Breast epithelium (tissue), 4 donors: ENCODE measurements around the gene ACTRT2. TPM values are rescaled to one million over a fixed set of nuclear protein-coding genes. Genes with fewer than 3 reads are reported as not detected.
A peak's percentile ranks its signal among the peaks of the same experiment; 100 is the strongest.

Experiments
- DNase-seq, 2 donors: peaks; one replicate each; pipeline ENCODE4 v3.0.0-alpha.2; 2019; ENCODE audit warnings: low spot score in 2 of 2
- H3K27ac ChIP-seq, 2 donors: fragments of 200-600 bp; sonication (generic) in 1 of 2; one replicate each; pipeline ENCODE4 v1.5.1; 2016 to 2019; ENCODE audit warnings: mild to moderate bottlenecking in 1 of 2
- H3K27me3 ChIP-seq, 2 donors: fragments of 200-600 bp; sonication (generic) in 1 of 2; one replicate each; pipeline versions ENCODE4 v1.5.1 to v1.6.0; 2017 to 2019; ENCODE audit warnings: control low read depth in 1 of 2, mild to moderate bottlenecking in 1 of 2
- H3K36me3 ChIP-seq: fragments of 200-600 bp; one replicate; pipeline ENCODE4 v1.5.1; 2019
- H3K4me1 ChIP-seq, 2 donors: fragments of 200-600 bp; sonication (generic); one replicate each; pipeline ENCODE4 v1.5.1; 2016 to 2019; ENCODE audit warnings: control low read depth in 1 of 2
- H3K4me3 ChIP-seq, 3 donors: fragments of 200-600 bp; sonication (generic); 1 replicate in 2 of 3; 2 replicates in 1 of 3; pipeline ENCODE4 v1.5.1; 2016 to 2019; ENCODE audit warnings: mild to moderate bottlenecking in 3 of 3, moderate library complexity in 2 of 3
- H3K9me3 ChIP-seq, 2 donors: fragments of 200-600 bp; sonication (generic) in 1 of 2; one replicate each; pipeline ENCODE4 v1.5.1; 2016 to 2019; ENCODE audit warnings: control low read depth in 1 of 2
- POLR2A ChIP-seq: fragments of 450-650 bp; IDR thresholded peaks from one replicate; pipeline ENCODE4 v1.6.1; 2016; ENCODE audit warnings: antibody characterized with exemption, mild to moderate bottlenecking, moderate library complexity
- POLR2AphosphoS5 ChIP-seq, 3 donors: sonication (generic); formaldehyde crosslinking; IDR thresholded peaks; one replicate each; pipeline ENCODE4 v1.6.1; 2017; ENCODE audit warnings: antibody characterized with exemption in 3 of 3
- intact Hi-C: fragments of 100-400 bp; cut with DNase I; formaldehyde crosslinking; loops from one replicate; pipeline ENCODE4 v1.15.1; 2023; ENCODE audit warnings: low total_unique reads
- total RNA-seq, 3 donors: library from RNA; depleted of rRNA; stranded (reverse); fragments of >200 nt; gene quantifications; one replicate each; pipeline ENCODE4 v1.1.0, GENCODE V29; 2016
- TF ChIP-seq, protein P1 (sequence below), 3 donors: fragments of 450-650 bp; IDR thresholded peaks; one replicate each; pipeline ENCODE4 v1.5.1; 2016 to 2017; ENCODE audit warnings: antibody characterized with exemption in 3 of 3, mild to moderate bottlenecking in 3 of 3, moderate library complexity in 3 of 3

The ACTRT2 gene
- total RNA-seq = not detected

DNA sequence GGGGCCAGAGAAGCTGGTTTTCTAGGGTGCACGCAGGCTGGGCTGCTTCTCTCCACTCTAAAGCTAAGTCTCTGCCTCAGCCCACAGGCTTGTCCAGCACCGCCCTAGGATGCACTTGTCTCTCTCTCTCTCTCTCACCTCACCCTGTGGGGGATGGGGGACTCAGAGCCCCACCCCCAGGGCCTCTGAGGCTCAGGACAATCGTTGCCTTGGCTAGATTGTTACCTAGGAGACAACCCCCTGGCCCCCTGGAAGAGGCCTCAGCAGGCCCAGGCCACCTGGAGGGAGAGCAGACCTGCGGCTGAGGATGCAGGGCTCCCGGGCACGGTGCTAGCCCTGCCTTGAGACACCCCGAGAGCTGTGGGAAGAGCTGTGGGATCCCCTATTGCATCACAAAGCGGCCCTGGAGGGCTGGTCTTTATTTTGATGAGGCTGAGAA is at the start of gene ACTRT2:
Gene ACTRT2 (plus strand): TSS at position 235 of the 439 bp plus-strand sequence. CDS start 220 bp downstream, outside the sequence.
- peak in 1 of 2 donors; percentile 30 for DNase-seq
- intact Hi-C loops = no loop called here
- H3K4me3 ChIP-seq = no peak within 1 kb of the TSS
- H3K27ac ChIP-seq = no peak within 1 kb of the TSS
- TF ChIP-seq, protein P1, sequence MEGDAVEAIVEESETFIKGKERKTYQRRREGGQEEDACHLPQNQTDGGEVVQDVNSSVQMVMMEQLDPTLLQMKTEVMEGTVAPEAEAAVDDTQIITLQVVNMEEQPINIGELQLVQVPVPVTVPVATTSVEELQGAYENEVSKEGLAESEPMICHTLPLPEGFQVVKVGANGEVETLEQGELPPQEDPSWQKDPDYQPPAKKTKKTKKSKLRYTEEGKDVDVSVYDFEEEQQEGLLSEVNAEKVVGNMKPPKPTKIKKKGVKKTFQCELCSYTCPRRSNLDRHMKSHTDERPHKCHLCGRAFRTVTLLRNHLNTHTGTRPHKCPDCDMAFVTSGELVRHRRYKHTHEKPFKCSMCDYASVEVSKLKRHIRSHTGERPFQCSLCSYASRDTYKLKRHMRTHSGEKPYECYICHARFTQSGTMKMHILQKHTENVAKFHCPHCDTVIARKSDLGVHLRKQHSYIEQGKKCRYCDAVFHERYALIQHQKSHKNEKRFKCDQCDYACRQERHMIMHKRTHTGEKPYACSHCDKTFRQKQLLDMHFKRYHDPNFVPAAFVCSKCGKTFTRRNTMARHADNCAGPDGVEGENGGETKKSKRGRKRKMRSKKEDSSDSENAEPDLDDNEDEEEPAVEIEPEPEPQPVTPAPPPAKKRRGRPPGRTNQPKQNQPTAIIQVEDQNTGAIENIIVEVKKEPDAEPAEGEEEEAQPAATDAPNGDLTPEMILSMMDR (IDR thresholded peaks at IDR 0.05) = no peak
- TF ChIP-seq POLR2A = no peak
- no peak for TF ChIP-seq POLR2AphosphoS5 (IDR thresholded peaks at IDR 0.05)
- peaks cover 0 to 3% of the 10 kb centered on the region in 2 donors for H3K9me3 ChIP-seq
- peaks cover 0 to 43% of the 10 kb centered on the region in 2 donors for H3K27me3 ChIP-seq
- H3K4me1 ChIP-seq = no peaks in the 10 kb centered on the region
- no peaks in the 10 kb centered on the region for H3K36me3 ChIP-seq

DNA sequence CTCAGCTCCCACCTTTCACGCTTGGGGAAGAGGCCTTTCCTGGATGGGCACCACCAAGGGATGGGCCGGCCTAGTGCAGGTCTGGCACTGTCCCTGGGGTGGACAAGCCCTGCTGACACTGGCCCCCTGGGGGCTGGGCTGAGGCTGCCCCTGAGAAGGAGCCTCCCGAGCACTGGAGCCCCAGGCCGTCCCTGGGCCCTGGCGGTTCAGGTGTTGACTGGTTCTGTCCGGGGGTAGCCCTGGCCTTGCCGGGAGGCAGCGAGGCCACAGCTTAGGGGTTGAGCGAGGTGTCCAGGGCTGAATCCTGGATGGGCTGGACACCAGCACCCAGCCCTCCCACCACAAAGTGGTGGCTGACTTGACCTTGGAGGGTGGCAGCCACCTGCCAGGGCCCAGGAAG is 49.7 kb upstream of the ACTRT2 start:
- Histone ChIP-seq H3K36me3 (no peaks in the 10 kb centered on the region), H3K9me3 (no peaks in the 10 kb centered on the region), H3K27me3 (peaks cover 0 to 71% of the 10 kb centered on the region in 2 donors), H3K27ac (no peak overlapping the region), H3K4me1 (no peaks in the 10 kb centered on the region), H3K4me3 (no peak overlapping the region)
- intact Hi-C loops = no loop called here
- peak in 1 of 2 donors; percentile 43 for DNase-seq
- no peak for TF ChIP-seq POLR2AphosphoS5 (IDR thresholded peaks at IDR 0.05)
- TF ChIP-seq POLR2A = no peak
- TF ChIP-seq, protein P1 (IDR thresholded peaks at IDR 0.05) = no peak

DNA sequence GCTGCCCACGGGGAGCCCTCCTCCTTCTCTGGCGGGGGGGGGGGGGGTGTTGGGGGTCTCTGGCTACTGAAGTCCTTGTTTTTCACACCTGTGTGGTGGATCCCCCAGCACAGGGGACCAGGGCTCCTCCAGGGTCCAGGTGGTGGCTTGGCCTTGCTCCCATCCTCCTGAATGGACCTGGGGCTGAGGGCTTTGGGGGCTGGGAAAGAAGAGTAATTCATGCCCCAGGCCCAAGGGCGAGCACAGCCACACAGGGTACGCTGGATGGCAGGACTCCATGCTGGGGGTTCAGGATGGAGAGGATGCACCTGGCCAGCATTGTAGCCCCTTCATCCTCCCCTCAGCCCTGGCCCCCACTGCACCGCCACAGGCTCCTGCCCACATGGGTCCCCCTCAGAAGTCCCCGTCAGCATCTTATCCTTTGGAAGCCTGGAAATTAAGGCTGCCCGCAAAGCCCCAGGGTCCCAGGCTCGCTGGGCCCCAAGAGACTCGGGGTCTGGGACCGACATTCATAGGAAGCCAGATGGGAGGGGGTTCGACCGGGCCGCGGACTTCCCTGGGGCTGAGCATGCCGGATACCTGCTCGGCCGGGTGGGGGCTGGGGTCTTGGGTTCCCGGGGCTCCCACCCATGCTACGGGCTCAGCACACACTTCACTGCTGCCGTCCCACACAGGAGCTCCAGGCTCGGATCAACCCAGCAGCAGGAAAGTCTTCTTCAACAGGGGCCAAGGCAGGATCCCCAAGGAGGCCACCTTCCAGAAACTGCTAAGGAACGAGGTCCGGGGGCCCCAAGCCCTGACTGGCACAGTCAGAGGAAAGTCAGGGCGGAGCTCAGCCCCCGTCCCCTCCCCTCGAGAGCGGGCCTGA is 49.0 kb upstream of the ACTRT2 start:
- TF ChIP-seq, protein P1 (IDR thresholded peaks at IDR 0.05) = no peak
- TF ChIP-seq POLR2AphosphoS5 (IDR thresholded peaks at IDR 0.05) (no peak), POLR2A (no peak)
- H3K27me3 ChIP-seq = peaks cover 0 to 64% of the 10 kb centered on the region in 2 donors
- no peak overlapping the region for H3K4me3 ChIP-seq
- H3K27ac ChIP-seq = no peak overlapping the region
- no peaks in the 10 kb centered on the region for H3K36me3 ChIP-seq
- intact Hi-C loops = no loop called here
- DNase-seq = peak in 1 of 2 donors; percentile 46
- H3K4me1 ChIP-seq = no peaks in the 10 kb centered on the region
- no peaks in the 10 kb centered on the region for H3K9me3 ChIP-seq

DNA sequence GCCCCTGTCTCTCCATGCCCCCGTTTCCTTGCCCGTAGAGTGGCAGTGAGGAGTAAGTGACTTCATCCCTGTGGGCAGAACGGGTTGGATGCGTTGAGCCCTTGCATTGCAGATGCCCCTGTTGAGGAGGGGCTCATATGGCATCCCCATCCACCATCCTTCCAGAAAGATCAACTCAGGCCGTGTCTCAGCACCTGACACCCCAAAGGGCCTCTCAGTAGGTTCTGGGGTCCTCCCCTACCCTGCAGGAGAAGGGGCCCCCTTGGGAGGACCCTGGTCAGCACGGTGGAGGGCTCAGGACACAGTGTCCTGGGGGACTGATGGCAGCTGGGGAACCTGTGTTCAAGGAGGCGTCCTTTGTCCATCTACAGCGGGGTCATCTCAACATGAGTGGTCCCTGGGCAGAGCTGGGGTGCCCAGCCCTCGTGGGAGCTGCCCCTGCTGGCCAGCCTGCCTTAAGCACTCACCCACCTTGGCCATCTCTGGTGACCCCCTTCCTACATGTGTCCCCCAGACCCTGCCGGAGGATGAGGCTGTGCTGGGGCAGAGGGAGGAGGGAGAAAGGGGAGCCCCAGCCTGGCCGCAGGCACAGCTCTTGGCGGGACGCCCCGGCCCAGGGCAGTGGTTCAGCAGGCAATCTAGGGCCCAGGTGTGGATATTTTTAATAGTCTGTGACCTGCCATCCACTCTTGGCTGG is 48.2 kb upstream of the ACTRT2 start:
- intact Hi-C loops = no loop called here

More for the DNA sequence above, 48.2 kb upstream of the ACTRT2 start:
- Histone ChIP-seq H3K4me3 (no peak overlapping the region), H3K9me3 (no peaks in the 10 kb centered on the region), H3K27me3 (peaks cover 0 to 58% of the 10 kb centered on the region in 2 donors), H3K36me3 (no peaks in the 10 kb centered on the region), H3K4me1 (no peaks in the 10 kb centered on the region), H3K27ac (no peak overlapping the region)
- no peak for TF ChIP-seq POLR2AphosphoS5 (IDR thresholded peaks at IDR 0.05)
- TF ChIP-seq, protein P1 (IDR thresholded peaks at IDR 0.05) = no peak
- no peak for TF ChIP-seq POLR2A
- DNase-seq = peak in 1 of 2 donors; percentile 40
